HG02759 (cell line): ENCODE results near the gene RLBP1.

Source experiments
- ATAC-seq: cut with Tn5 transposase; IDR thresholded peaks from one replicate; pipeline ENCODE4 v1.9.1; 2021; ENCODE audit warnings: mild to moderate bottlenecking, moderate library complexity; ENCODE audit not compliant: unreplicated experiment

RLBP1 gene

GRCh38 chr15:89179966-89180875, 41.2 kb downstream of the RLBP1 start:
- peak; percentile 57 for ATAC-seq

- no peak for ATAC-seq
These were observed 42.9 kb downstream of the RLBP1 start for GRCh38 chr15:89178307-89178977.

- ATAC-seq: no peak
These were observed 43.6 kb downstream of the RLBP1 start for GRCh38 chr15:89177633-89178306.

- ATAC-seq: no peak
These were observed 44.3 kb downstream of the RLBP1 start for GRCh38 chr15:89177116-89177515.

GRCh38 chr15:89175617-89176191, 45.7 kb downstream of the RLBP1 start:
- no peak for ATAC-seq

GRCh38 chr15:89174476-89174875, 46.9 kb downstream of the RLBP1 start:
- ATAC-seq: no peak

- ATAC-seq: no peak
These were observed 48.5 kb downstream of the RLBP1 start for GRCh38 chr15:89172921-89173320.

- ATAC-seq: no peak
These were observed 50.0 kb downstream of the RLBP1 start for GRCh38 chr15:89171136-89172072.

GRCh38 chr15:89170364-89170763, 51.0 kb downstream of the RLBP1 start:
- ATAC-seq: no peak

GRCh38 chr15:89168316-89168833, 53.0 kb downstream of the RLBP1 start:
- ATAC-seq: no peak

- ATAC-seq: peak; percentile 81
These were observed 53.9 kb downstream of the RLBP1 start for GRCh38 chr15:89167267-89168176.

GRCh38 chr15:89165677-89166076, 55.7 kb downstream of the RLBP1 start:
- ATAC-seq: no peak

- ATAC-seq: no peak
These were observed 56.6 kb downstream of the RLBP1 start for GRCh38 chr15:89164712-89165211.

GRCh38 chr15:89163271-89164055, 57.9 kb downstream of the RLBP1 start:
- ATAC-seq: no peak

- no peak for ATAC-seq
These were observed 59.7 kb downstream of the RLBP1 start for GRCh38 chr15:89161666-89162065.
